GM12872 (cell line): Measurements from ENCODE around the gene CHGA.

ENCODE experiments used
- TF ChIP-seq, protein P1 (sequence below): IDR thresholded peaks from 3 replicates; pipeline ENCODE4 v1.5.1; 2011; ENCODE audit warnings: low read depth, mild to moderate bottlenecking, low read length, moderate library complexity; ENCODE audit not compliant: insufficient read depth

Gene CHGA

DNA sequence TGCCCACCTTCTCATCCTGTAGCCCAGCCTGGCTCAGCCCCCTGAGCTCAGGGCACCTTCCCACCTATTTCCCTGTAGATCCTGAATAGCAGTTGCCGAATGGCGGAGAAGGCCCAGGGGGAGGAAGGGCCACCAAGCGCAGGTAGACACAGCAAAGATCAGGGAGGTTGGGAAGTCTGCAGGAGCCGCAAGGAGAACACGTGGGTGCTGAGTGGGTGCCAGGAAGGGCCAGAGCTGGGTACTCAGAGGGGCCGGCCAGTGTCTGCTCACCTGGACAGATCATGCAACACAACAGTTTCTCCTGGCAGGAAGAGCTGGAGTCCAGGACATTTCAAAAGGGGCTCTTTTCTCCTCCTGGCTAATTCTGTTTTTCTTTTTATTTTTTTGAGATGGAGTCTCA is 30.6 kb downstream of the CHGA start:
- TF ChIP-seq, protein P1, sequence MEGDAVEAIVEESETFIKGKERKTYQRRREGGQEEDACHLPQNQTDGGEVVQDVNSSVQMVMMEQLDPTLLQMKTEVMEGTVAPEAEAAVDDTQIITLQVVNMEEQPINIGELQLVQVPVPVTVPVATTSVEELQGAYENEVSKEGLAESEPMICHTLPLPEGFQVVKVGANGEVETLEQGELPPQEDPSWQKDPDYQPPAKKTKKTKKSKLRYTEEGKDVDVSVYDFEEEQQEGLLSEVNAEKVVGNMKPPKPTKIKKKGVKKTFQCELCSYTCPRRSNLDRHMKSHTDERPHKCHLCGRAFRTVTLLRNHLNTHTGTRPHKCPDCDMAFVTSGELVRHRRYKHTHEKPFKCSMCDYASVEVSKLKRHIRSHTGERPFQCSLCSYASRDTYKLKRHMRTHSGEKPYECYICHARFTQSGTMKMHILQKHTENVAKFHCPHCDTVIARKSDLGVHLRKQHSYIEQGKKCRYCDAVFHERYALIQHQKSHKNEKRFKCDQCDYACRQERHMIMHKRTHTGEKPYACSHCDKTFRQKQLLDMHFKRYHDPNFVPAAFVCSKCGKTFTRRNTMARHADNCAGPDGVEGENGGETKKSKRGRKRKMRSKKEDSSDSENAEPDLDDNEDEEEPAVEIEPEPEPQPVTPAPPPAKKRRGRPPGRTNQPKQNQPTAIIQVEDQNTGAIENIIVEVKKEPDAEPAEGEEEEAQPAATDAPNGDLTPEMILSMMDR, result no peak

DNA sequence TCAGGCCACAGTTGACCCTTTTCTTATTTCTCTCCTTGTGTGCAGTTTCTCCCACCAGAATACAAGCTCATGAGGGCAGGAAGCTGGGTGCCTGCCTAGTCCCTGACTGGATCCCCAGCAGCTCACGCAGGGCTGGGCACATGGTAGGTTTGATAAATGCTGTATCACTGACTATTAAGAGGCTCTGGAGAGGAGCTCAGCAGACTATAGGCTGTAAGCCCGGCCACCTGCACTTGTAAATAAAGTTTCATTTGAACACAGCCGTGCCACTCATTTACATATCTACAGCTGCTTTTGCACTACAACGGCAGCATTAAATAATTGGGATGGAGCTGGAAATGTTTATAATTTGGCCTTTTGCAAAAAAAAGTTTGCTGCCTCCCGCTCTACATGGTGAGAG is 32.0 kb downstream of the CHGA start:
- TF ChIP-seq, protein P1, result no peak

DNA sequence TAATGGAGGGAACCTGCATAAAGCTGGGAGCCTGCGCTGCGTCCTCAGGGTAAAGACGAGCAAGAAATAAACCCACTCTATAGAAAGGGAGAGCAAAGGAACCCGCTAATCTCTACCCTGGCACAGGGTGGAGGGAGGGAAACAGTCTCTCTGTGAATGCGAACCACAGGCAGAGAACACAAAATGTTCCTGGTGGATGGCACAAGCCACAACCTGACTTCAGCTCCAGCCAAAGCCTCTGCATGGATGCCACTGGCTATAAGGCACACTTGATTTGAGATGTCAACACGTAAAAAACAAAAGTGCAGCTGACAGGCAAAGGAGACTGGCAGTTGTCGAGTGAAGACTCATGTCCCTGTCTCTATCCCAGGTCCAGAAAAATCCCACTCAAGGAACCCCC is 32.4 kb downstream of the CHGA start:
- TF ChIP-seq, protein P1, result no peak

DNA sequence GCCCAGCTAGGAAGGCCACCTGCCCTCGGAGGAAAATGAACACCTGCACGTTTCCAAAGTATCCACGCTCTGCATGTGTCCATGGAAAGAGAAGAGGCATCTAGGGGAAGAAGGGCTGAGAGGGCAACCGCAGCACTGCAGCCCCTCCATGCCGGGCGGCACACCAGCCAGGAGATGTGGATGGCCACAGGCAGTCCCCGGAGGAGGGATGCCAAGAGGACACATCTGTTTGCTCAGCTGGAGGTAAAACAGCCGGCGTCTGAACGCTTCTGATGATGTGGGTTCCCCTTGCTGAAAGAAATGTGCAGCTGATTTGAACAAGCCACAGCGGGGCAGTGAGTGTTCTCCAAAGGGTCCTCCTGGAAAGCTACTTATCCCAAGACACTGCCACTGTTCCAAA is 34.0 kb downstream of the CHGA start:
- TF ChIP-seq, protein P1, result no peak

DNA sequence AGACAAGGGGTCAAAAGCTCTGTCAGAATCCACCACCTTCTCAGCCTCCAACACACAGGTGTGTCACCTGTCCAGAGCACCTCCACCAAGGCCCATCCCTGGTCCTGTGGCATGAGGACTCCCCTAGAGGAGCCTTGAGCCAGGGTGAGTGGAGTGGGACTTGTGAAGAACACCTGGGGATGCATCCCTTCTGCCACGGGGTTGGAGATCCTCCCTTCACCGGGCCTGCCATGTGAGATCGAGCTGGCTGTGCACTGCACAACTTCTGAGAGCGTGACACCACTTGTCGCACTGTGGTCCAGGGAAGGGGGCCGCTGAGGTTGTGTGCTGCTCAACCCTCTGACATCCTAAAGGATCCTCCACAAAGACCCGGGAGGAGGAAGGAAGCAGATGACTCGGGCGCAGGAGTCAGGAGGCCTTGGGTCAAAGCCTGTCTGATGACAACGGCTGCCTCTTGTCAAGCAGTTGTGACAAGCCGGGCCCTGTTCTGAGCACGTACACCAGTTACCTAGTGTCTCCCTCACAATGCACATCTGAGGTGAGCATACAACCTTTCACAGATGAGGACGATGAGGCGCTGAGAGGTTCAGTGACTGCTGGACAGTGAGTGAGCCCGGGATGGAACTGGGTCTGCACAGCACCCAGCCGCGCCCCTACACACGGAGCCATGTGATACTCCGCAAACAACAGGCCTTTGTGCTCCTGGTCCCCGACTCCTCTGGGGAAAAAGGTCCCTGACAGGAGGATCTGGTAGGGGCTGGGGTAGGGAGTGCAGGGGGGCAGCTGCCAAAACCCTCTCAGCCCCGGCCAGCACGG is 35.6 kb downstream of the CHGA start:
- TF ChIP-seq, protein P1, result no peak

DNA sequence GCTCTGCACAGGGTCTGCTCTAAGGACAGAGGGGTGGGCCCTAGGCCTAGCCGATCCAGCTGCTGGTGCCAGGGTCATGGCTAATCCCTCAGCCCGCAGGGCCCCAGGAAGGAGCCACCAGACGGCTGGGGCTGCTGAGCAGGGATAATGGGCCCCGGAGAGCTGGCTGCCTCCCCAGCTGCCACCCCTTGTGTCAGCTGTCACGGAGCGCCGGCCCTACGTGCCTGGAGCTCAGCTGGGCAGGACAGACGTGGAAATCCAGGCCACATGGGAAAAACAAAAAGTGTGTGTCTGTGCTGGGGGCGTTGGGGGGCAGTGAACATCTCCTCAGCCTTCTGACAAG is 36.2 kb downstream of the CHGA start:
- TF ChIP-seq, protein P1, result no peak

DNA sequence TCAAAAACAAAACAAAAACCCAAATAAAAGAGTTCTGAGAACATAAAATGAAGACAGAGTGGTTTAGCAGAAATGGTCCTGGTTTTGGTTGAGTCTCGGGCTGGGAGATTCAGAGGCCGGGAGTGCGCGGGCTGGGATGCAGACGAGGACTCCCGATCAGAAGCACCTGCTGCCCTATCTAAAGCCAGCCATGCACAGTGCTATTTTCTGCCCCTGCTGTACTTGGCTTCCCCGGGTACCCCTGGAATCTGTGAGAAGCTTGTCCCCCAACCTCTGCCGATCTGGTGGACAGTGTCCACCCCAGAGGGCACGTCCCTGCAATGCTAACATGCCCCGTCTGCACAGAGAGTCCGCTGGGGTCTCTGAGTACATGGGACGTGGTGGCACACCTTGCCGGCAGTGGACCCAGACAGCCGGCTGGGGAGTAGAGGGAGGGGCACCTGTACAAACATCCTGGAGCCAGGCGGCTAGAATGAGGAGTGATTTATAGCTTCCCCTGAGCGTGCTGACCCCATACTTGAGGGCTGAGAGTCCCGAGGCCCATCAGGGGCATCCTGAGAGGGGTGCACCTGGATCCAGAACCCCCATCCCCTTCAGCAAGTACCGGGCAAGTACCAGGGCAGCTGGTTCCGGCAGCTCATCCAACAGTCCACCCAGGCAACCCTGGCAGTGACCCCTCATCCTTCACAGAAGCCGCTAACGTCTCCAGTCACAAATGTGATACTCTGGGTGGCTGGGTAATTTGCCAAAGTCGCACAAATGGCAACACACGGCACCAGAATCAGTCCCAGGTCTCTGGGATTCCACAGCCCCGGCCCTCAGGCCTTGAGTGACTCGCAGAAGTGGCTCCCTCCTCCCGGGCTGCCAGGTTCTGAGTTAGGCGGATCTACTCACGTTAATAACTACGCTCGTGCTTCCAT is 37.1 kb downstream of the CHGA start:
- TF ChIP-seq, protein P1, result no peak
